CD4-positive, alpha-beta T cell treated with Interleukin-4 for 1 hour (primary cell): ENCODE measurements around the gene VDR.

Experiments used
- DNase-seq, 2 donors: peaks; one replicate each; pipeline ENCODE4 v3.0.0-alpha.2; 2020 to 2022

VDR gene

GRCh38 chr12:47927346-47927745 lies 22.6 kb upstream of the VDR start:
- DNase-seq, result no peak

- DNase-seq, result no peak
These were observed 17.1 kb upstream of the VDR start for GRCh38 chr12:47921907-47922306.

- no peak for DNase-seq
These were observed 16.1 kb upstream of the VDR start for GRCh38 chr12:47920913-47921312.

GRCh38 chr12:47913081-47913480 lies 8.3 kb upstream of the VDR start:
- no peak for DNase-seq

- no peak for DNase-seq
These were observed 7.8 kb upstream of the VDR start for GRCh38 chr12:47912556-47912955.

- DNase-seq, result no peak
These were observed 6.2 kb upstream of the VDR start for GRCh38 chr12:47910981-47911380.

- no peak for DNase-seq
These were observed 5.7 kb upstream of the VDR start for GRCh38 chr12:47910486-47910885.

- DNase-seq, result no peak
These were observed 5.2 kb upstream of the VDR start for GRCh38 chr12:47909839-47910465.

- DNase-seq, result no peak
These were observed 3.9 kb upstream of the VDR start for GRCh38 chr12:47908738-47909137.

- no peak for DNase-seq
These were observed 3.2 kb upstream of the VDR start for GRCh38 chr12:47907851-47908454.

GRCh38 chr12:47903927-47904712 lies 674 bp downstream of the VDR start:
- peak; percentile 50 to 73 for DNase-seq

GRCh38 chr12:47903151-47903611 lies 1.6 kb downstream of the VDR start:
- no peak for DNase-seq

GRCh38 chr12:47902131-47902639 lies 2.6 kb downstream of the VDR start:
- DNase-seq, result no peak

- no peak for DNase-seq
These were observed 3.1 kb downstream of the VDR start for GRCh38 chr12:47901718-47902093.

- DNase-seq, result peak in 1 of 2 donors; percentile 38
These were observed 3.6 kb downstream of the VDR start for GRCh38 chr12:47901063-47901717.

GRCh38 chr12:47900131-47901062 lies 4.4 kb downstream of the VDR start:
- DNase-seq, result peak in 1 of 2 donors; percentile 50

GRCh38 chr12:47899466-47899865 lies 5.3 kb downstream of the VDR start:
- DNase-seq, result no peak

GRCh38 chr12:47896633-47897032 lies 8.2 kb downstream of the VDR start:
- DNase-seq, result no peak

- no peak for DNase-seq
These were observed 8.8 kb downstream of the VDR start for GRCh38 chr12:47896022-47896421.

GRCh38 chr12:47894652-47895051 lies 10.1 kb downstream of the VDR start:
- DNase-seq, result no peak

- DNase-seq, result no peak
These were observed 10.7 kb downstream of the VDR start for GRCh38 chr12:47894068-47894467.

GRCh38 chr12:47892819-47893218 lies 12.0 kb downstream of the VDR start:
- DNase-seq, result no peak
